Measurements from ENCODE around the gene CLCN7. TPM values are rescaled to one million over a fixed set of nuclear protein-coding genes. Genes with fewer than 3 reads are reported as not detected.

Gene CLCN7
- total and polyA plus RNA-seq, 2 experiments from 2014 or later = 17.4 to 53.8 TPM

DNA sequence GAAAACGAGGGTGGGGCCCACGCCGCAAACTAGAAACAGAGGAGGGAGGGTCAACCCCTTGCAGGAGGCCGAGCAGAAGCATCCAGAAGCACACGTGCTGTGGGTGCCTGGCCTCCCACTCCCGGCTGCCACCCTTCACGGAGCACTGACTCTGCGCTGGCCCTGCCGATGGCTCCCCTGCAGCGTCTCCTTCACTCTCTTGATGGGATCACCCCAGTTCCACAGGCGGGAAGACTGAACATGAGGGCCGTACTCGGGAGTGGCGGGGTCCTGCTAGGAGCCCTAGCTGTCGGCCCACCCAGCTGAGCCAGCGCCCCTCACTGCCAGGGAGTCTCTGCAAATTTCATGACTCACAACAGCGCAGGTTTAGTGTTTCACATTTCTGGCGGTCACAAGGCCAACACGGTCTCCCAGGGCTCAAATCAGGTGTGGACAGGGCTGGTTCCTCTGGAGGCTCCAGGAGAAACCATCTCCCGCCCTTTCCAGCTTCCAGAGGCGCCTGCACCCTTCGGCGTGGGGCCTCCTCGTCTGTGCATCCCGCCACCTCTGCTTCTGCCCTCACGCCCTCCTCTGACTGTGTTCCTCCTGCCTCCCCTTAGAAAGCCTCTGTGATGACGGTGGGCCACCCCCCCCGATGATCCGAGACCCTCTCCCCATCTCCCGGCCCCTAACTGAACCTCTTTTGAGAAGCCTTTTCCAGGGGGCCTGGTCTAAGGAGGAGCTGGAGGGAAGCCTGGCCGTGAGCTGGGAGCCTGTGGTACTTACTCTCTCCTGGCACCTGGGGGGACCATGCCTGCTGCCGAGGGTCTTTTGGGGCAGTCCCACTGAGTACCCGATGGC, 11.9 kb upstream of the CLCN7 start (continued):
- TF ChIP-seq, protein P1, sequence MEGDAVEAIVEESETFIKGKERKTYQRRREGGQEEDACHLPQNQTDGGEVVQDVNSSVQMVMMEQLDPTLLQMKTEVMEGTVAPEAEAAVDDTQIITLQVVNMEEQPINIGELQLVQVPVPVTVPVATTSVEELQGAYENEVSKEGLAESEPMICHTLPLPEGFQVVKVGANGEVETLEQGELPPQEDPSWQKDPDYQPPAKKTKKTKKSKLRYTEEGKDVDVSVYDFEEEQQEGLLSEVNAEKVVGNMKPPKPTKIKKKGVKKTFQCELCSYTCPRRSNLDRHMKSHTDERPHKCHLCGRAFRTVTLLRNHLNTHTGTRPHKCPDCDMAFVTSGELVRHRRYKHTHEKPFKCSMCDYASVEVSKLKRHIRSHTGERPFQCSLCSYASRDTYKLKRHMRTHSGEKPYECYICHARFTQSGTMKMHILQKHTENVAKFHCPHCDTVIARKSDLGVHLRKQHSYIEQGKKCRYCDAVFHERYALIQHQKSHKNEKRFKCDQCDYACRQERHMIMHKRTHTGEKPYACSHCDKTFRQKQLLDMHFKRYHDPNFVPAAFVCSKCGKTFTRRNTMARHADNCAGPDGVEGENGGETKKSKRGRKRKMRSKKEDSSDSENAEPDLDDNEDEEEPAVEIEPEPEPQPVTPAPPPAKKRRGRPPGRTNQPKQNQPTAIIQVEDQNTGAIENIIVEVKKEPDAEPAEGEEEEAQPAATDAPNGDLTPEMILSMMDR (conservative IDR thresholded peaks at IDR 0.05; ENCODE audit: low read depth in 2 of 2) = no peak

DNA sequence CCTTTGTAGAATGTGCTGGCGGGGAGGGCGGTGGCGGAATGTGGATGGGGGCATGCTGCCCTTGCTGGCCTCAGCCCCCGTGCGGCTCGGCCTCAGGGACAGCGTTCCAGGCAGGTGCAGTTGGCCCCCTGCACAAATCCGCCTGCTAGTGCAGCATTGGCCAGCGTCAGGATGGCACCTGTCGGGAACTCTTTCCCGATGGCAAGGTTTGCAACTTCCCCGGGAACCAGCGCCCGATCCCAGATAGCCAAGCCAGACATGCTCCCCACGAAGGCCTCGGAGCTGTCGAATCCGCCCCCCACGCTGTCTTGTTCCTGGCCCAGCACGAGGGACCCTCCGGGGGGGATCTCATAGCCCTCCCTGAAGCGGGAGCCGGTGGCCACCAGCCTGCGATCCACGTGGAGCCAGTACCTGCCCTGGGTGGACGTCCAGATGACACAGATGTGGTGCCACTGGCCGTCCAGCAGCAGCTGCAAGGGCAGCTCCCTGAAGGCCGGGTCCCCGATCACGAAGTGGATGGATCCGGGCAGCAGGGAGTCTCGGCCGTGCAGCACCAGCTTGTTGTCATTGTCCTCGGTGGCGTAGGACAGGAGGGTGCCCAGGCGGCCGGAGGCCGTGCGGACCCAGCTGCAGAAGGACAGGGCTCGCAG, 11.1 kb upstream of the CLCN7 start:
- no peaks in the 10 kb centered on the region for H3K4me1 ChIP-seq (ENCODE audit: insufficient read depth)
- H3K27ac ChIP-seq (ENCODE audit: low read depth) = no peak overlapping the region
- H3K27me3 ChIP-seq (ENCODE audit: insufficient read depth) = no peaks in the 10 kb centered on the region
- no peak overlapping the region for H2AFZ ChIP-seq
- H3K4me3 ChIP-seq = no peak overlapping the region
- ATAC-seq (no peak), DNase-seq (ENCODE audit: low spot score) (no peak)
- no peaks in the 10 kb centered on the region for H3F3A ChIP-seq (replicated peaks; ENCODE audit: low read depth)
- no peaks in the 10 kb centered on the region for H3K36me3 Mint-ChIP-seq (ENCODE audit: low read depth)
- no peaks in the 10 kb centered on the region for H4K20me1 ChIP-seq (replicated peaks; ENCODE audit: insufficient read depth)
- H3K79me2 ChIP-seq (replicated peaks; ENCODE audit: insufficient read depth) = no peaks in the 10 kb centered on the region
- no peaks in the 10 kb centered on the region for H3K9me2 ChIP-seq (ENCODE audit: insufficient read depth)
- H3K27me3 Mint-ChIP-seq (ENCODE audit: insufficient read depth, low read depth, poor library complexity) = peaks cover 24% of the 10 kb centered on the region
- no peak overlapping the region for H3K27ac Mint-ChIP-seq
- H3K9me3 Mint-ChIP-seq = peaks cover 2% of the 10 kb centered on the region; the same call in 2 of the 3 replicates
- H3K4me3 Mint-ChIP-seq = no peak overlapping the region
- no peaks in the 10 kb centered on the region for H3K36me3 ChIP-seq (ENCODE audit: insufficient read depth)
- H3K4me1 Mint-ChIP-seq = no peaks in the 10 kb centered on the region
- H3K4me2 ChIP-seq = no peak overlapping the region
- TF ChIP-seq CREB1 (CRISPR knock-in tag; IDR thresholded peaks at IDR 0.05; ENCODE audit: low read depth) (no peak), JUNB (IDR thresholded peaks at IDR 0.05; ENCODE audit: unreplicated experiment) (no peak), NANOG (IDR thresholded peaks at IDR 0.05; ENCODE audit: borderline replicate concordance) (no peak), EZH2 (IDR thresholded peaks at IDR 0.05; ENCODE audit: low read depth, unreplicated experiment) (no peak), POLR2AphosphoS5 (IDR thresholded peaks at IDR 0.05; ENCODE audit: low read depth) (no peak)
- TF ChIP-seq, protein P2, sequence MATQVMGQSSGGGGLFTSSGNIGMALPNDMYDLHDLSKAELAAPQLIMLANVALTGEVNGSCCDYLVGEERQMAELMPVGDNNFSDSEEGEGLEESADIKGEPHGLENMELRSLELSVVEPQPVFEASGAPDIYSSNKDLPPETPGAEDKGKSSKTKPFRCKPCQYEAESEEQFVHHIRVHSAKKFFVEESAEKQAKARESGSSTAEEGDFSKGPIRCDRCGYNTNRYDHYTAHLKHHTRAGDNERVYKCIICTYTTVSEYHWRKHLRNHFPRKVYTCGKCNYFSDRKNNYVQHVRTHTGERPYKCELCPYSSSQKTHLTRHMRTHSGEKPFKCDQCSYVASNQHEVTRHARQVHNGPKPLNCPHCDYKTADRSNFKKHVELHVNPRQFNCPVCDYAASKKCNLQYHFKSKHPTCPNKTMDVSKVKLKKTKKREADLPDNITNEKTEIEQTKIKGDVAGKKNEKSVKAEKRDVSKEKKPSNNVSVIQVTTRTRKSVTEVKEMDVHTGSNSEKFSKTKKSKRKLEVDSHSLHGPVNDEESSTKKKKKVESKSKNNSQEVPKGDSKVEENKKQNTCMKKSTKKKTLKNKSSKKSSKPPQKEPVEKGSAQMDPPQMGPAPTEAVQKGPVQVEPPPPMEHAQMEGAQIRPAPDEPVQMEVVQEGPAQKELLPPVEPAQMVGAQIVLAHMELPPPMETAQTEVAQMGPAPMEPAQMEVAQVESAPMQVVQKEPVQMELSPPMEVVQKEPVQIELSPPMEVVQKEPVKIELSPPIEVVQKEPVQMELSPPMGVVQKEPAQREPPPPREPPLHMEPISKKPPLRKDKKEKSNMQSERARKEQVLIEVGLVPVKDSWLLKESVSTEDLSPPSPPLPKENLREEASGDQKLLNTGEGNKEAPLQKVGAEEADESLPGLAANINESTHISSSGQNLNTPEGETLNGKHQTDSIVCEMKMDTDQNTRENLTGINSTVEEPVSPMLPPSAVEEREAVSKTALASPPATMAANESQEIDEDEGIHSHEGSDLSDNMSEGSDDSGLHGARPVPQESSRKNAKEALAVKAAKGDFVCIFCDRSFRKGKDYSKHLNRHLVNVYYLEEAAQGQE (IDR thresholded peaks at IDR 0.05; ENCODE audit: unreplicated experiment) = no peak
- TF ChIP-seq, protein P3, sequence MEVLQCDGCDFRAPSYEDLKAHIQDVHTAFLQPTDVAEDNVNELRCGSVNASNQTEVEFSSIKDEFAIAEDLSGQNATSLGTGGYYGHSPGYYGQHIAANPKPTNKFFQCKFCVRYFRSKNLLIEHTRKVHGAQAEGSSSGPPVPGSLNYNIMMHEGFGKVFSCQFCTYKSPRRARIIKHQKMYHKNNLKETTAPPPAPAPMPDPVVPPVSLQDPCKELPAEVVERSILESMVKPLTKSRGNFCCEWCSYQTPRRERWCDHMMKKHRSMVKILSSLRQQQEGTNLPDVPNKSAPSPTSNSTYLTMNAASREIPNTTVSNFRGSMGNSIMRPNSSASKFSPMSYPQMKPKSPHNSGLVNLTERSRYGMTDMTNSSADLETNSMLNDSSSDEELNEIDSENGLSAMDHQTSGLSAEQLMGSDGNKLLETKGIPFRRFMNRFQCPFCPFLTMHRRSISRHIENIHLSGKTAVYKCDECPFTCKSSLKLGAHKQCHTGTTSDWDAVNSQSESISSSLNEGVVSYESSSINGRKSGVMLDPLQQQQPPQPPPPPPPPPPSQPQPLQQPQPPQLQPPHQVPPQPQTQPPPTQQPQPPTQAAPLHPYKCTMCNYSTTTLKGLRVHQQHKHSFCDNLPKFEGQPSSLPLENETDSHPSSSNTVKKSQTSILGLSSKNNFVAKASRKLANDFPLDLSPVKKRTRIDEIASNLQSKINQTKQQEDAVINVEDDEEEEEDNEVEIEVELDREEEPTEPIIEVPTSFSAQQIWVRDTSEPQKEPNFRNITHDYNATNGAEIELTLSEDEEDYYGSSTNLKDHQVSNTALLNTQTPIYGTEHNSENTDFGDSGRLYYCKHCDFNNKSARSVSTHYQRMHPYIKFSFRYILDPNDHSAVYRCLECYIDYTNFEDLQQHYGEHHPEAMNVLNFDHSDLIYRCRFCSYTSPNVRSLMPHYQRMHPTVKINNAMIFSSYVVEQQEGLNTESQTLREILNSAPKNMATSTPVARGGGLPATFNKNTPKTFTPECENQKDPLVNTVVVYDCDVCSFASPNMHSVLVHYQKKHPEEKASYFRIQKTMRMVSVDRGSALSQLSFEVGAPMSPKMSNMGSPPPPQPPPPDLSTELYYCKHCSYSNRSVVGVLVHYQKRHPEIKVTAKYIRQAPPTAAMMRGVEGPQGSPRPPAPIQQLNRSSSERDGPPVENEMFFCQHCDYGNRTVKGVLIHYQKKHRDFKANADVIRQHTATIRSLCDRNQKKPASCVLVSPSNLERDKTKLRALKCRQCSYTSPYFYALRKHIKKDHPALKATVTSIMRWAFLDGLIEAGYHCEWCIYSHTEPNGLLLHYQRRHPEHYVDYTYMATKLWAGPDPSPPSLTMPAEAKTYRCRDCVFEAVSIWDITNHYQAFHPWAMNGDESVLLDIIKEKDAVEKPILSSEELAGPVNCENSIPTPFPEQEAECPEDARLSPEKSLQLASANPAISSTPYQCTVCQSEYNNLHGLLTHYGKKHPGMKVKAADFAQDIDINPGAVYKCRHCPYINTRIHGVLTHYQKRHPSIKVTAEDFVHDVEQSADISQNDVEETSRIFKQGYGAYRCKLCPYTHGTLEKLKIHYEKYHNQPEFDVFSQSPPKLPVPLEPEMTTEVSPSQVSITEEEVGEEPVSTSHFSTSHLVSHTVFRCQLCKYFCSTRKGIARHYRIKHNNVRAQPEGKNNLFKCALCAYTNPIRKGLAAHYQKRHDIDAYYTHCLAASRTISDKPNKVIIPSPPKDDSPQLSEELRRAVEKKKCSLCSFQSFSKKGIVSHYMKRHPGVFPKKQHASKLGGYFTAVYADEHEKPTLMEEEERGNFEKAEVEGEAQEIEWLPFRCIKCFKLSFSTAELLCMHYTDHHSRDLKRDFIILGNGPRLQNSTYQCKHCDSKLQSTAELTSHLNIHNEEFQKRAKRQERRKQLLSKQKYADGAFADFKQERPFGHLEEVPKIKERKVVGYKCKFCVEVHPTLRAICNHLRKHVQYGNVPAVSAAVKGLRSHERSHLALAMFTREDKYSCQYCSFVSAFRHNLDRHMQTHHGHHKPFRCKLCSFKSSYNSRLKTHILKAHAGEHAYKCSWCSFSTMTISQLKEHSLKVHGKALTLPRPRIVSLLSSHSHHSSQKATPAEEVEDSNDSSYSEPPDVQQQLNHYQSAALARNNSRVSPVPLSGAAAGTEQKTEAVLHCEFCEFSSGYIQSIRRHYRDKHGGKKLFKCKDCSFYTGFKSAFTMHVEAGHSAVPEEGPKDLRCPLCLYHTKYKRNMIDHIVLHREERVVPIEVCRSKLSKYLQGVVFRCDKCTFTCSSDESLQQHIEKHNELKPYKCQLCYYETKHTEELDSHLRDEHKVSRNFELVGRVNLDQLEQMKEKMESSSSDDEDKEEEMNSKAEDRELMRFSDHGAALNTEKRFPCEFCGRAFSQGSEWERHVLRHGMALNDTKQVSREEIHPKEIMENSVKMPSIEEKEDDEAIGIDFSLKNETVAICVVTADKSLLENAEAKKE (CRISPR knock-in tag; IDR thresholded peaks at IDR 0.05) = no peak
- TF ChIP-seq, protein P4, sequence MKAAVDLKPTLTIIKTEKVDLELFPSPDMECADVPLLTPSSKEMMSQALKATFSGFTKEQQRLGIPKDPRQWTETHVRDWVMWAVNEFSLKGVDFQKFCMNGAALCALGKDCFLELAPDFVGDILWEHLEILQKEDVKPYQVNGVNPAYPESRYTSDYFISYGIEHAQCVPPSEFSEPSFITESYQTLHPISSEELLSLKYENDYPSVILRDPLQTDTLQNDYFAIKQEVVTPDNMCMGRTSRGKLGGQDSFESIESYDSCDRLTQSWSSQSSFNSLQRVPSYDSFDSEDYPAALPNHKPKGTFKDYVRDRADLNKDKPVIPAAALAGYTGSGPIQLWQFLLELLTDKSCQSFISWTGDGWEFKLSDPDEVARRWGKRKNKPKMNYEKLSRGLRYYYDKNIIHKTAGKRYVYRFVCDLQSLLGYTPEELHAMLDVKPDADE (IDR thresholded peaks at IDR 0.05) = no peak

Measured in GM23338 (cell line).